Smooth muscle cell (in vitro differentiated cells): Measurements from ENCODE around the gene PSME2. TPM values are rescaled to one million over a fixed set of nuclear protein-coding genes. Genes with fewer than 3 reads are reported as not detected.

Experiments used
- DNase-seq: peaks from one replicate; lab custom pipeline; 2025; ENCODE audit not compliant: unreplicated experiment; lab: John Stamatoyannopoulos, UW
- H2AFZ ChIP-seq: fragments of 200-600 bp; sonication (generic); 2 replicates; pipeline ENCODE4 v1.6.0; 2016; ENCODE audit warnings: antibody characterized with exemption, low read depth, mild to moderate bottlenecking
- H3F3A ChIP-seq: fragments of 200-600 bp; sonication (generic); 2 replicates; pipeline ENCODE4 v1.6.0; 2017; ENCODE audit warnings: antibody characterized with exemption, low read depth
- H3K27ac ChIP-seq: fragments of 200-600 bp; sonication (generic); 2 replicates; pipeline ENCODE4 v1.5.1; 2016; ENCODE audit warnings: low read depth, mild to moderate bottlenecking
- H3K27me3 ChIP-seq: fragments of 200-600 bp; sonication (generic); 2 replicates; pipeline ENCODE4 v1.6.1; 2016; ENCODE audit warnings: low read depth, mild to moderate bottlenecking
- H3K36me3 ChIP-seq: fragments of 200-600 bp; sonication (generic); 2 replicates; pipeline ENCODE4 v1.5.1; 2016; ENCODE audit warnings: low read depth
- H3K4me1 ChIP-seq: fragments of 200-600 bp; sonication (generic); 2 replicates; pipeline ENCODE4 v1.5.1; 2016; ENCODE audit warnings: low read depth
- H3K4me2 ChIP-seq: fragments of 200-600 bp; sonication (generic); 2 replicates; pipeline ENCODE4 v1.6.0; 2016; ENCODE audit warnings: mild to moderate bottlenecking
- H3K4me3 ChIP-seq: fragments of 200-600 bp; sonication (generic); 2 replicates; pipeline ENCODE4 v1.5.1; 2016; ENCODE audit warnings: mild to moderate bottlenecking
- H3K79me2 ChIP-seq: fragments of 200-600 bp; sonication (generic); 2 replicates; pipeline ENCODE4 v1.6.0; 2016; ENCODE audit warnings: low read depth, mild to moderate bottlenecking
- H3K9ac ChIP-seq: fragments of 200-600 bp; sonication (generic); 2 replicates; pipeline ENCODE4 v1.6.0; 2016; ENCODE audit warnings: low read depth
- H3K9me3 ChIP-seq: fragments of 200-600 bp; sonication (generic); replicated peaks from 2 replicates; pipeline ENCODE4 v1.5.1; 2016; ENCODE audit warnings: low read depth
- H4K20me1 ChIP-seq: fragments of 200-600 bp; sonication (generic); 2 replicates; pipeline ENCODE4 v1.6.0; 2016; ENCODE audit warnings: low read depth
- WGBS: methylation state at CpG from one replicate; pipeline ENCODE4 v1.1.7; 2016; ENCODE audit warnings: low lambda C conversion rate; 5-methylcytosine and 5-hydroxymethylcytosine counted together
- polyA plus RNA-seq: library from polyadenylated mRNA; unstranded; fragments of >200 nt; fragmentation: Nextera tagmentation; extraction: Ambion mirVana; gene quantifications from 2 replicates; pipeline ENCODE4 v1.2.1, GENCODE V29; 2016
- total RNA-seq: library from RNA; depleted of rRNA; stranded (reverse); fragments of >200 nt; gene quantifications from 2 replicates; pipeline ENCODE4 v1.2.3, GENCODE V29; 2014
- TF ChIP-seq, protein P1 (sequence below): fragments of 200-600 bp; sonication (generic); IDR thresholded peaks from 2 replicates; pipeline ENCODE4 v1.5.1; 2017; ENCODE audit warnings: borderline replicate concordance, mild to moderate bottlenecking, antibody characterized with exemption; ENCODE audit not compliant: insufficient read depth, poor library complexity, severe bottlenecking

Gene PSME2
- total and polyA plus RNA-seq, 2 experiments from 2014 or later: 40.7 to 164 TPM

- no peak overlapping the region for H3K4me2 ChIP-seq
- no peak overlapping the region for H3K27ac ChIP-seq
- no peak overlapping the region for H2AFZ ChIP-seq
- no peaks in the 10 kb centered on the region for H3F3A ChIP-seq
- H3K79me2 ChIP-seq: peaks cover 15% of the 10 kb centered on the region
- H3K9me3 ChIP-seq: no peaks in the 10 kb centered on the region
- H3K9ac ChIP-seq: no peak overlapping the region
- H4K20me1 ChIP-seq: no peaks in the 10 kb centered on the region
- H3K4me3 ChIP-seq: no peak overlapping the region
- peaks cover 9% of the 10 kb centered on the region for H3K4me1 ChIP-seq
- TF ChIP-seq, protein P1, sequence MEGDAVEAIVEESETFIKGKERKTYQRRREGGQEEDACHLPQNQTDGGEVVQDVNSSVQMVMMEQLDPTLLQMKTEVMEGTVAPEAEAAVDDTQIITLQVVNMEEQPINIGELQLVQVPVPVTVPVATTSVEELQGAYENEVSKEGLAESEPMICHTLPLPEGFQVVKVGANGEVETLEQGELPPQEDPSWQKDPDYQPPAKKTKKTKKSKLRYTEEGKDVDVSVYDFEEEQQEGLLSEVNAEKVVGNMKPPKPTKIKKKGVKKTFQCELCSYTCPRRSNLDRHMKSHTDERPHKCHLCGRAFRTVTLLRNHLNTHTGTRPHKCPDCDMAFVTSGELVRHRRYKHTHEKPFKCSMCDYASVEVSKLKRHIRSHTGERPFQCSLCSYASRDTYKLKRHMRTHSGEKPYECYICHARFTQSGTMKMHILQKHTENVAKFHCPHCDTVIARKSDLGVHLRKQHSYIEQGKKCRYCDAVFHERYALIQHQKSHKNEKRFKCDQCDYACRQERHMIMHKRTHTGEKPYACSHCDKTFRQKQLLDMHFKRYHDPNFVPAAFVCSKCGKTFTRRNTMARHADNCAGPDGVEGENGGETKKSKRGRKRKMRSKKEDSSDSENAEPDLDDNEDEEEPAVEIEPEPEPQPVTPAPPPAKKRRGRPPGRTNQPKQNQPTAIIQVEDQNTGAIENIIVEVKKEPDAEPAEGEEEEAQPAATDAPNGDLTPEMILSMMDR: no peak
- H3K36me3 ChIP-seq: no peaks in the 10 kb centered on the region
- no peak for DNase-seq
- no peaks in the 10 kb centered on the region for H3K27me3 ChIP-seq
- WGBS: 95% methylated on average over 8 of the region's 8 CpGs
Measured at GRCh38 chr14:24096545-24097181, 49.7 kb downstream of the PSME2 start.

DNA sequence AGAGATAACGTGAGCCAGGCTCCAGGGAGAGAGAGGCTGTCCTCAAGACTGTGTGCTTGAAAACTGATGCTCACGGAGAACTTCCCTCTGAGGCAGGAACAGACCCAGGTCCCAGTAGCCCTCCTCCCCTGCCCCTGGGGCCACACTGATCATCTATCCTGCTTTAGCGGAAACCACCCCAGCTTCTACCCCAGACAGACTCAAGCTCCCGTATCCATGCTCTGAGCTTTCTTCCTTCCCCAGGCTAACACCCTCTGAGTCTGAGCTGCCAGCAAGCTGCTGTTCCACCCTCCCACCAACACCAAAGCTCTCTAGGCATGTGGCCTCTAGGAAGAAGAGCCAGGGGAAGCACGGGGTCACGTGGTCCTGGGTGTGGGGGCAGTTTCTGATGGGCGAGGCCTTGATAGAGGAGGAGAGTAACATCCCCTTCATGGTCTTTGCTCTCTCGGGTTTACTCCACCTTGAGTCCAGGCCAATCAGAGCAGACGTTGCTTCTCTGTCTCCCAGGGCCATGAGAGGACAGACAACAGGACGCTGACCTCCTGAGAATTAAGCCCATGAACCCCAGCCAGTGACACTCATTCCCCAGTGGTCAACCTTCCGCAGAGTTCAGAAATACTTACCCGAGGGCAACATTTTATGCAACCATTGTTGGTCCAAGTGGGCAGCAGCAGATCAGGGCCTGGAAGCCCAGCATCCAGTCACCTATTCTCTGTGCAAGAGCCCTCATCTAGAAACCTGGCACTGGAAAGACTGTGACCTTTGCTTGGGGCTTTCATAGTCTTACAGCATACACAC lies 50.9 kb downstream of the PSME2 start:
- peak overlapping the region; percentile 92 for H3K4me2 ChIP-seq
- no peaks in the 10 kb centered on the region for H3K9me3 ChIP-seq
- peak overlapping the region; percentile 75 for H3K9ac ChIP-seq
- H3K4me1 ChIP-seq: peaks cover 9% of the 10 kb centered on the region
- no peaks in the 10 kb centered on the region for H3F3A ChIP-seq
- H3K27ac ChIP-seq: peak overlapping the region; percentile 73
- no peaks in the 10 kb centered on the region for H3K27me3 ChIP-seq
- peak overlapping the region; percentile 42 for H2AFZ ChIP-seq
- no peaks in the 10 kb centered on the region for H3K36me3 ChIP-seq
- peak overlapping the region; percentile 91 for H3K4me3 ChIP-seq
- TF ChIP-seq, protein P1: no peak
- DNase-seq: no peak
- 25% methylated on average over 12 of the region's 12 CpGs for WGBS
- no peaks in the 10 kb centered on the region for H4K20me1 ChIP-seq
- H3K79me2 ChIP-seq: peaks cover 15% of the 10 kb centered on the region

GRCh38 chr14:24094841-24095270 lies 51.6 kb downstream of the PSME2 start:
- WGBS: 5% methylated on average over 14 of the region's 14 CpGs
- H3F3A ChIP-seq: no peaks in the 10 kb centered on the region
- peak overlapping the region; percentile 73 for H3K27ac ChIP-seq
- H3K79me2 ChIP-seq: peaks cover 15% of the 10 kb centered on the region
- no peak for DNase-seq
- H3K36me3 ChIP-seq: no peaks in the 10 kb centered on the region
- TF ChIP-seq, protein P1: no peak
- H2AFZ ChIP-seq: peak overlapping the region; percentile 42
- no peaks in the 10 kb centered on the region for H3K27me3 ChIP-seq
- H3K9me3 ChIP-seq: no peaks in the 10 kb centered on the region
- H3K4me2 ChIP-seq: peak overlapping the region; percentile 92
- no peaks in the 10 kb centered on the region for H4K20me1 ChIP-seq
- H3K4me1 ChIP-seq: peaks cover 9% of the 10 kb centered on the region
- H3K4me3 ChIP-seq: peak overlapping the region; percentile 91
- peak overlapping the region; percentile 75 for H3K9ac ChIP-seq
